SK-MEL-5 (cell line): ENCODE data around the gene AKR7A2. TPM values are rescaled to one million over a fixed set of nuclear protein-coding genes. Genes with fewer than 3 reads are reported as not detected.
"Not testable (repeated sequence)": the region's sequence is repeated elsewhere in the genome, so short reads cannot be mapped to it uniquely, and the experiment has no call there.

Source experiments
- DNase-seq: peaks from one replicate; pipeline ENCODE4 v3.0.0-alpha.2; 2016; ENCODE audit warnings: low read depth, low spot score
- in situ Hi-C: cut with HindIII; loops from 2 replicates; pipeline ENCODE4 v1.10.0; 2016; ENCODE audit warnings: low sequenced_read_pairs, high pct_unique_total_duplicates, low pct_unique_long_range_greater_than_20kb
- small RNA-seq, 2 experiments: library from RNA; depleted of rRNA; stranded (forward); fragments of <200 nt; gene quantifications; one replicate each; pipeline ENCODE3, GENCODE V24; 2014
- total RNA-seq: library from RNA; depleted of rRNA; stranded (reverse); fragments of >200 nt; shearing (Covaris generic); gene quantifications from 2 replicates; pipeline ENCODE4 v1.2.3, GENCODE V29; 2014; rRNA removed

Gene AKR7A2
- total RNA-seq, 1 experiment from 2014 or later: 72.5 TPM

GRCh38 chr1:19257178-19257914, 54.6 kb downstream of the AKR7A2 start:
- in situ Hi-C loops: no loop called here
- DNase-seq: no peak

DNA sequence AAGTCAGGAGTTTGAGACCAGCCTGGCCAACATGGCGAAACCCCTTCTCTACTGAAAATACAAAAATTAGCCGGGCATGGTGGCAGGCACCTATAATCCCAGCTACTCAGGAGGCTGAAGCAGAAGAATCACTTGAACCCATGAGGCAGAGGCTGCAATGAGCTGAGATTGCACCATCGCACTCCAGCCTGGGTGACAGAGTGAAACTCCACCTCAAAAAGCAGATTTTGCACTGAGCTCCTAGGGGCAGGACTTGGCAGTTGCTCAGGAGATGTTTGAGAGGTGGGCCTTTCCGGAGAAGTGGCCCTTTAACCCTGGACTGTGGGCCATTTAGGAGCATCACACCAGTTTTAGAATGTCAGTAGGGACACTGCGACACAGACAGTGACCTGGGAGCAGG, 55.6 kb downstream of the AKR7A2 start:
- in situ Hi-C loops, DNase-seq: not testable (repeated sequence)

- no peak for DNase-seq
- in situ Hi-C loops: no loop called here
These were observed 56.7 kb downstream of the AKR7A2 start for GRCh38 chr1:19255288-19255687.

DNA sequence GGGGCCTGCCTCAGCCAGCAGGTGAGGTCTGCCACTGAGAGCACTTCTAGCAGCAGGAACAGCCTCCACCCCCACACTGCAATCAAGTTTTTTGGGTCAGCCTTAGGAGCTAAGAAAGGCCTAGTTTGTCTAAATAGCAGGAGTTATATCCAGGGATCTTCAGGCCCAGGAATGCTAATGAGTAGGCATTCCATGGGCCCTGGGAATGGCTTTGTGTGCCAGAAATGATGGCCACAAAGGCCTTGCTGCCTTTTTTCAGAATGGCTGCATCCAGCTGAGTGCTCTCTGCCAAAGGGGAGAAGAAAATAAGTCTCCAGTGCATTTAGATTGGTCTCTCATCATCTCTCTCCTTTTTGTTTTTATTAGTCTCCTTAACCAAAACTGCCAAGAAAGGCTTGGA, 57.5 kb downstream of the AKR7A2 start:
- DNase-seq: no peak

More for the DNA sequence above, 57.5 kb downstream of the AKR7A2 start:
- in situ Hi-C loops: no loop called here

Small RNA genes within 50 kb of the gene (small RNA-seq; reads per million reads assigned to genes)
- gene RNU6-1099P: 0 reads per million in 2 experiments

Other genes starting within 250 kb of the AKR7A2 start
- 52.6 and 73.9 TPM in 2 replicates for gene UBR4, start 101.9 kb downstream of the AKR7A2 start, total RNA-seq
- gene EMC1, start 60.6 kb downstream of the AKR7A2 start, total RNA-seq: 43.8 and 45.6 TPM in 2 replicates
- gene MRTO4, start 60.3 kb downstream of the AKR7A2 start, total RNA-seq: 53.8 and 55.3 TPM in 2 replicates
- 0.21 and 0.27 TPM in 2 replicates for gene AKR7A3, start 23.4 kb downstream of the AKR7A2 start, total RNA-seq
- 30.8 and 32.3 TPM in 2 replicates for gene SLC66A1, start 182 bp upstream of the AKR7A2 start, total RNA-seq
- 60.5 and 64.3 TPM in 2 replicates for gene CAPZB, start 173.4 kb upstream of the AKR7A2 start, total RNA-seq